WTC11 (cell line): ENCODE data around the gene IMMT.

Experiments used
- CREM ChIP-seq: sonication (generic); formaldehyde crosslinking; IDR thresholded peaks from 2 replicates; pipeline ENCODE4 v1.8.1; 2022; ENCODE audit warnings: mild to moderate bottlenecking, missing genetic modification reagents, moderate library complexity
- CTCF ChIP-seq: fragments of 200-600 bp; IDR thresholded peaks from 2 replicates; pipeline ENCODE4 v1.8.0; 2022; ENCODE audit warnings: antibody characterized with exemption
- FOXJ3 ChIP-seq: sonication (generic); formaldehyde crosslinking; IDR thresholded peaks from 2 replicates; pipeline ENCODE4 v1.9.0; 2021; ENCODE audit warnings: missing genetic modification reagents, mild to moderate bottlenecking, borderline replicate concordance
- FOXK1 ChIP-seq: sonication (generic); formaldehyde crosslinking; IDR thresholded peaks from 2 replicates; pipeline ENCODE4 v1.8.0; 2022; ENCODE audit warnings: mild to moderate bottlenecking, moderate library complexity, missing genetic modification reagents
- SP1 ChIP-seq: sonication (generic); formaldehyde crosslinking; conservative IDR thresholded peaks from 2 replicates; pipeline ENCODE4 v1.8.1; 2022; ENCODE audit warnings: missing genetic modification reagents

GRCh38 chr2:86189782-86190416 is 5.4 kb downstream of the IMMT start:
- TF ChIP-seq CTCF = no peak
- no peak for TF ChIP-seq FOXK1 (CRISPR knock-in tag)
- no peak for TF ChIP-seq CREM (CRISPR knock-in tag)
- TF ChIP-seq SP1 (CRISPR knock-in tag) = no peak
- TF ChIP-seq FOXJ3 = no peak
